ENCODE measurements around the gene SNTA1. TPM values are rescaled to one million over a fixed set of nuclear protein-coding genes. Genes with fewer than 3 reads are reported as not detected.
A peak's percentile ranks its signal among the peaks of the same experiment; 100 is the strongest.
"Not testable (repeated sequence)": the region's sequence is repeated elsewhere in the genome, so short reads cannot be mapped to it uniquely, and the experiment has no call there.

Gene SNTA1
- total RNA-seq, 2 donors from 2014 or later = 4.0 to 8.3 TPM

GRCh38 chr20:33407796-33408195 is 35.8 kb downstream of the SNTA1 start:
- no peak for DNase-seq
- intact Hi-C loops (cut with DNase I, micrococcal nuclease) = no loop called here
- no peak for ATAC-seq

- ATAC-seq = no peak
- intact Hi-C loops (cut with DNase I, micrococcal nuclease) = no loop called here
- DNase-seq = no peak
These were observed 36.3 kb downstream of the SNTA1 start for GRCh38 chr20:33407251-33407650.

GRCh38 chr20:33404281-33404680 is 39.3 kb downstream of the SNTA1 start:
- no peak for ATAC-seq
- no peak for DNase-seq
- intact Hi-C loops (cut with DNase I, micrococcal nuclease) = no loop called here

- intact Hi-C loops (cut with DNase I, micrococcal nuclease) = no loop called here
These were observed 41.6 kb downstream of the SNTA1 start for GRCh38 chr20:33401921-33402369.

GRCh38 chr20:33401184-33401920 is 42.2 kb downstream of the SNTA1 start, which contains the start of gene CDK5RAP1:
TSS of gene CDK5RAP1 (minus strand) at chr20:33401519. CDS start at chr20:33397064, 4,455 bp downstream.
- ATAC-seq (peak; percentile 97), DNase-seq (peak; percentile 80 to 90)
- intact Hi-C loops (cut with DNase I, micrococcal nuclease) = no loop called here

More at GRCh38 chr20:33401921-33402369, 41.6 kb downstream of the SNTA1 start:
- DNase-seq (peak in 1 of 2 donors; percentile 20), ATAC-seq (peak; percentile 40)

- ATAC-seq (peak; percentile 76), DNase-seq (no peak)
- intact Hi-C loops (cut with DNase I, micrococcal nuclease) = no loop called here
These were observed 42.8 kb downstream of the SNTA1 start for GRCh38 chr20:33400812-33401183.

GRCh38 chr20:33399924-33400323 is 43.6 kb downstream of the SNTA1 start:
- DNase-seq (no peak), ATAC-seq (no peak)
- intact Hi-C loops (cut with DNase I, micrococcal nuclease) = no loop called here

GRCh38 chr20:33394718-33395117 is 48.8 kb downstream of the SNTA1 start:
- intact Hi-C loops (cut with DNase I, micrococcal nuclease) = no loop called here
- ATAC-seq (no peak), DNase-seq (no peak)

GRCh38 chr20:33393609-33394008 is 50.0 kb downstream of the SNTA1 start:
- intact Hi-C loops (cut with DNase I, micrococcal nuclease) = no loop called here
- DNase-seq (no peak), ATAC-seq (no peak)

- intact Hi-C loops (cut with DNase I, micrococcal nuclease) = no loop called here
- ATAC-seq = no peak
These were observed 51.7 kb downstream of the SNTA1 start for GRCh38 chr20:33391722-33392415.

GRCh38 chr20:33389326-33389725 is 54.2 kb downstream of the SNTA1 start:
- intact Hi-C loops (cut with DNase I, micrococcal nuclease); DNase-seq; ATAC-seq: not testable (repeated sequence)

More at GRCh38 chr20:33391722-33392415, 51.7 kb downstream of the SNTA1 start:
- DNase-seq = no peak

- DNase-seq (no peak), ATAC-seq (no peak)
- intact Hi-C loops (cut with DNase I, micrococcal nuclease) = no loop called here
These were observed 55.3 kb downstream of the SNTA1 start for GRCh38 chr20:33388268-33388667.

- no peak for ATAC-seq
- intact Hi-C loops (cut with DNase I, micrococcal nuclease) = no loop called here
- DNase-seq = no peak
These were observed 56.4 kb downstream of the SNTA1 start for GRCh38 chr20:33387177-33387576.

GRCh38 chr20:33386673-33387072 is 56.9 kb downstream of the SNTA1 start:
- ATAC-seq (no peak), DNase-seq (no peak)
- intact Hi-C loops (cut with DNase I, micrococcal nuclease) = no loop called here

- ATAC-seq = no peak
- no peak for DNase-seq
- intact Hi-C loops (cut with DNase I, micrococcal nuclease) = no loop called here
These were observed 66.2 kb downstream of the SNTA1 start for GRCh38 chr20:33377366-33377765.

- intact Hi-C loops (cut with DNase I, micrococcal nuclease) = no loop called here
- peak; percentile 61 for ATAC-seq
These were observed 69.6 kb downstream of the SNTA1 start for GRCh38 chr20:33373735-33374605.

GRCh38 chr20:33372993-33373441 is 70.5 kb downstream of the SNTA1 start:
- ATAC-seq (no peak), DNase-seq (no peak)
- intact Hi-C loops (cut with DNase I, micrococcal nuclease) = no loop called here

More at GRCh38 chr20:33373735-33374605, 69.6 kb downstream of the SNTA1 start:
- no peak for DNase-seq

GRCh38 chr20:33370291-33370690 is 73.3 kb downstream of the SNTA1 start:
- ATAC-seq (peak; percentile 35), DNase-seq (peak in 1 of 2 donors; percentile 11)

GRCh38 chr20:33362898-33363297 is 80.7 kb downstream of the SNTA1 start:
- no peak for DNase-seq
- intact Hi-C loops (cut with DNase I, micrococcal nuclease) = no loop called here
- ATAC-seq = no peak

More at GRCh38 chr20:33370291-33370690, 73.3 kb downstream of the SNTA1 start:
- intact Hi-C loops (cut with DNase I, micrococcal nuclease) = no loop called here
